Naive thymus-derived CD4-positive, alpha-beta T cell (primary cell): ENCODE data around the gene TP53BP2. TPM values are rescaled to one million over a fixed set of nuclear protein-coding genes. Genes with fewer than 3 reads are reported as not detected.
A peak's percentile ranks its signal among the peaks of the same experiment; 100 is the strongest.
"Not testable (repeated sequence)": the region's sequence is repeated elsewhere in the genome, so short reads cannot be mapped to it uniquely, and the experiment has no call there.

ENCODE experiments used
- ATAC-seq: fragments of 150-1000 bp; cut with Tn5 transposase; 2 replicates; pipeline ENCODE4 v1.10.0; 2021; ENCODE audit warnings: mild to moderate bottlenecking, moderate library complexity
- CTCF ChIA-PET: fragments of 350-600 bp; sonication (Branson Sonifier 250); formaldehyde crosslinking; loops from one replicate; lab custom pipeline; 2021; ENCODE audit warnings: antibody characterized with exemption; lab: Charles Lee
- POLR2A ChIA-PET: fragments of 350-600 bp; sonication (Branson Sonifier 250); formaldehyde crosslinking; loops from one replicate; lab custom pipeline; 2021; ENCODE audit warnings: antibody characterized with exemption, inconsistent platforms; lab: Charles Lee
- DNase-seq, 9 donors: peaks; one replicate each; pipeline versions ENCODE4 v3.0.0 to v3.0.0-alpha.2; 2020 to 2022; ENCODE audit warnings: mixed read lengths in 1 of 9
- H3K27ac ChIP-seq: one replicate; pipeline ENCODE4 v1.7.0; 2013; ENCODE audit warnings: mild to moderate bottlenecking, low read depth, low read length, moderate library complexity
- H3K27me3 ChIP-seq, 2 donors: one replicate each; pipeline ENCODE4 v1.7.0; 2013; ENCODE audit warnings: low read length in 2 of 2, mild to moderate bottlenecking in 2 of 2, moderate library complexity in 2 of 2; ENCODE audit not compliant: control insufficient read depth in 2 of 2, insufficient read depth in 2 of 2
- H3K36me3 ChIP-seq, 3 experiments: 1 replicate in 2 of 3; 2 replicates in 1 of 3; pipeline ENCODE4 v1.7.0; 2013; ENCODE audit warnings: low read length in 3 of 3, mild to moderate bottlenecking in 3 of 3, moderate library complexity in 1 of 3; ENCODE audit not compliant: insufficient read depth in 3 of 3, control insufficient read depth in 2 of 3
- H3K4me1 ChIP-seq, 2 donors: one replicate each; pipeline ENCODE4 v1.7.0; 2013; ENCODE audit warnings: low read length in 2 of 2, mild to moderate bottlenecking in 2 of 2, moderate library complexity in 1 of 2; ENCODE audit not compliant: control insufficient read depth in 2 of 2, insufficient read depth in 2 of 2
- H3K4me3 ChIP-seq: 2 replicates; pipeline ENCODE4 v1.7.0; 2013; ENCODE audit warnings: mild to moderate bottlenecking, low read length
- H3K9me3 ChIP-seq, 3 experiments: 1 replicate in 2 of 3; 2 replicates in 1 of 3; pipeline ENCODE4 v1.7.0; 2013; ENCODE audit warnings: low read length in 3 of 3; ENCODE audit not compliant: control insufficient read depth in 2 of 3
- H3K27ac Mint-ChIP-seq, 9 donors: one replicate each; pipeline ENCODE4 v1.8.0; 2020 to 2022; ENCODE audit warnings: mixed read lengths in 9 of 9, mild to moderate bottlenecking in 8 of 9, moderate library complexity in 5 of 9, inconsistent platforms in 2 of 9
- H3K27me3 Mint-ChIP-seq, 5 donors: one replicate each; pipeline ENCODE4 v1.8.0; 2021 to 2022; ENCODE audit warnings: mixed read lengths in 5 of 5, mild to moderate bottlenecking in 1 of 5
- H3K36me3 Mint-ChIP-seq, 5 donors: one replicate each; pipeline ENCODE4 v1.8.0; 2020 to 2022; ENCODE audit warnings: mixed read lengths in 5 of 5, mild to moderate bottlenecking in 3 of 5, inconsistent platforms in 1 of 5
- H3K4me1 Mint-ChIP-seq, 7 donors: one replicate each; pipeline ENCODE4 v1.8.0; 2020 to 2022; ENCODE audit warnings: mixed read lengths in 7 of 7, mild to moderate bottlenecking in 3 of 7, inconsistent platforms in 1 of 7
- H3K4me3 Mint-ChIP-seq, 10 donors: one replicate each; pipeline ENCODE4 v1.8.0; 2020 to 2022; ENCODE audit warnings: mild to moderate bottlenecking in 10 of 10, mixed read lengths in 10 of 10, moderate library complexity in 6 of 10, inconsistent platforms in 2 of 10
- H3K9me3 Mint-ChIP-seq, 11 donors: one replicate each; pipeline ENCODE4 v1.8.0; 2020 to 2022; ENCODE audit warnings: mixed read lengths in 11 of 11, mild to moderate bottlenecking in 4 of 11, inconsistent platforms in 1 of 11, moderate library complexity in 1 of 11
- intact Hi-C, 2 donors: fragments of 100-400 bp; cut with micrococcal nuclease; formaldehyde crosslinking; loops; one replicate each; pipeline ENCODE4 v1.15.1; 2023
- polyA plus RNA-seq, 2 donors: library from polyadenylated mRNA; unstranded; fragments of 300-500 nt; fragmentation: Illumina TruSeq; gene quantifications; one replicate each; pipeline ENCODE4 v1.2.3, GENCODE V29; 2021
- total RNA-seq, 6 experiments: library from RNA in 5 of 6; stranded (reverse) in 5 of 6; gene quantifications; 1 replicate in 5 of 6; 2 replicates in 1 of 6; pipeline ENCODE4 v1.2.3 and lab custom pipeline; 2021 to 2026

The TP53BP2 gene
- total and polyA plus RNA-seq, 7 experiments from 2014 or later, result 8.4 to 120 (median 44.2) TPM

DNA sequence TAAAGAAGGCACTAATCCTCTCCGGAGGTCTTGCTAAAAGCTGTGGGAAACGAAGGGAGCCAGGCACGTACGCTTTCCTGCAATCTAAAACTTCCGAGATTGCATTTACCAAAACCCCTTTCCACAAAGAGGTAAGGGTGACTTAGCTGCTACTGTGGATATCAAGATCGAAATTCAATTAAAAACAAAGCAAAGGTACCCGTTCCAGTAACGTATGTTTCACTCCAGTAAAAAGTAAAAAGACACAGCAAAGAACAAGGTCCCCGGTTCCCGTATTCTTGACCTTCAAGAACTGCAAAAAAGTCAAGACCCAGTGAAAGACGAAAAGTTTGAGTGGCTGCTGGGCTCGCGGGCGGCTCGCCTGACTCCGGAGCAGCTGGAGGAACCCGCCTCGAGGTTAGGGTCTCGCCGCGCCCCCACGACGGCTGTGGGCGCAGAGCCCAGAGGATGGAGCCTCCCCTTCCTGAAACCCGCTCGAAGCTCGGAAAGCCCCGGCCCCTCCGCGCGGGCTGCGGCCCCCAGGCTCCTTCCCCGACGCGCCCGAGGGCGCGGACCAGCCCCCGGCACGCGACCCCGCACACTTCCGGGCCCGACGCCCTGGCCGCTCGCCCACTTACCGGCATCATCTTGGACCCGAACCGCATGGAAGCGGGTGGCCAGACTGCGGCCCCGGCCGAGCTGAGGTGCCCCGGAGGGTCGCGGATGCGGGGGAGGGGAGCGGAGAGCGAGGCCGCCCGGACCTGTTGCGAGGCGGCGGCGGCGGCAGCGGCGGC lies 524 bp downstream of the TP53BP2 start:
- intact Hi-C loops, result loop anchor here (1.0 to 10.0 kb wide), 16 partner anchors 10 to 1580 kb away; partner anchors contain the start of genes DEGS1 (in 2 of the 2), FBXO28 (in 2 of the 2), WDR26 (in 2 of the 2) and CAPN2 (in 1 of the 2)
- peaks cover 0 to 8% (median 4%) of the 10 kb centered on the region in 5 donors for H3K36me3 Mint-ChIP-seq
- POLR2A ChIA-PET, result interaction anchor here (0.7 to 4.5 kb wide), 9 partner anchors 10 to 1132 kb away, joined by 3 to 51 read pairs (median 7); partner anchors contain the start of genes AIDA and BROX

DNA sequence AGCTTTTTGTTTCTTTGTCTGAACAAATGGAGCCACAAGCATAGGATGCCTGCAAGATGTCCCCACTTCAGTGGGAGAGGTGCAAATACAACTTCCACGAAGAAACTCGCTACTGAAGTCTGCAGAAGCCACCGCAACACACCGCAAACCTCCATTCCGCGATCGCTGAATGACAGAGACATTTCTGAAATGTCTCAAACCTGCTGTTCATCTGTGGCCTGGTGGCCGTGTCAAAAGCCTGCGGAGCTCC lies 1.0 kb downstream of the TP53BP2 start:
- H3K4me3 ChIP-seq, result peak overlapping the region; percentile 63
- intact Hi-C loops, result loop anchor here (1.0 to 10.0 kb wide), 16 partner anchors 9 to 1580 kb away; partner anchors contain the start of genes DEGS1 (in 2 of the 2), FBXO28 (in 2 of the 2), WDR26 (in 2 of the 2) and CAPN2 (in 1 of the 2)
- peaks cover 23 to 60% (median 45%) of the 10 kb centered on the region in 7 donors for H3K4me1 Mint-ChIP-seq

More for the DNA sequence above, 524 bp downstream of the TP53BP2 start:
- H3K9me3 Mint-ChIP-seq, result peaks cover 0 to 11% (median 0%) of the 10 kb centered on the region in 11 donors
- H3K27ac ChIP-seq, result peak overlapping the region; percentile 99
- H3K9me3 ChIP-seq, result no peaks in the 10 kb centered on the region
- ATAC-seq, result peak; percentile 57
- peaks cover 0 to 4% (median 0%) of the 10 kb centered on the region in 5 donors for H3K27me3 Mint-ChIP-seq
- H3K27ac Mint-ChIP-seq, result peak overlapping the region; percentile 94 to 99 (median 98)
- H3K4me3 Mint-ChIP-seq, result peak overlapping the region; percentile 87 to 99 (median 96)
- peaks cover 14 to 27% of the 10 kb centered on the region in 2 donors for H3K4me1 ChIP-seq
- peak overlapping the region; percentile 63 for H3K4me3 ChIP-seq
- H3K36me3 ChIP-seq, result peaks cover 0 to 4% (median 0%) of the 10 kb centered on the region in 3 experiments
- H3K27me3 ChIP-seq, result no peaks in the 10 kb centered on the region
- peaks cover 23 to 60% (median 44%) of the 10 kb centered on the region in 7 donors for H3K4me1 Mint-ChIP-seq
- CTCF ChIA-PET, result interaction anchor here (0.6 to 3.6 kb wide), 3 partner anchors 12 to 328 kb away, joined by 4 to 20 read pairs (median 5); no protein-coding TSS in a partner anchor
- peak; percentile 52 to 75 (median 65) for DNase-seq

DNA sequence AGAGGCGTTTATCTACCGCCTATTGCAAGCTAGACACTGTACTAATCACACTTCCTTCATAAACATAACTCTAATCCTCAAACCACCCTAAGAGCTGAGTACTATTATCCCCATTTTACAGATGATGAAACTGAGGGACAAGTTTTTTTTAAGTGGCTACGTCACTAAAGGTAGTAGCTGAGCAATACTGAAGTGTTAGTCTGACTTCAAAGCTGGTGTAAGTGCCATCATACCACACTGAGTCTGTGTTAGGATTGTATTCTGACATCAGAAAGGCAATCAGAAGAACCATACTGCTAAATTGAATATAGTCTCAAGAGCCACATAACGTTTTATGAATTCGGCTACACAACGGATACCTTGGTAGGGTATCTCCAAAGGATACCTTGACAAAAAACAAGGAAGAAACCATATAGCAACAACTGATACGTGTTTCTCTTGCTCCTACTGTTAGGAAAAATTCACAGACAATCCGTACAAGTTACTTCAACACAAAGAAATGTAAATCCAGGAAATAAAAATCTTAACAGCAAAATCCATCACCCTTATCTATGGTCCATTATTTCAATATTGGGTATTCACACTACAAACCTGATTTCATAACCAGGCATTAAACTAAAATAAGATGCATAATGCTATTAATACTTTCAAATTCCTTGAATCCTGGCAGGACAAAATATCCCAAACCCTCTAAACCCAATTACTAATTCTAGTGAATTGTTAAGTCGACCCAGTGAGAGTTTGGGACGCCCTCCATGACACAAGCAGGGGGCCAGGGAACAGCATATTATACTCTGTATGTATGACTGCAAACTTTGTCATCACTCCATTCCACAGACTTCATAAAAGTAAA lies 1.6 kb downstream of the TP53BP2 start:
- peak overlapping the region; percentile 87 to 99 (median 96) for H3K4me3 Mint-ChIP-seq
- Histone ChIP-seq H3K4me1 (peaks cover 14 to 27% of the 10 kb centered on the region in 2 donors), H3K9me3 (no peaks in the 10 kb centered on the region), H3K27ac (peak overlapping the region; percentile 99), H3K36me3 (peaks cover 0 to 4% (median 0%) of the 10 kb centered on the region in 3 experiments), H3K27me3 (no peaks in the 10 kb centered on the region), H3K4me3 (peak overlapping the region; percentile 63)
- peak overlapping the region; percentile 94 to 99 (median 98) for H3K27ac Mint-ChIP-seq
- peaks cover 0 to 7% (median 3%) of the 10 kb centered on the region in 5 donors for H3K36me3 Mint-ChIP-seq
- intact Hi-C loops, result loop anchor here (2.0 to 10.0 kb wide), 8 partner anchors 127 to 1581 kb away; partner anchors contain the start of genes FBXO28 (in 2 of the 2), WDR26 (in 2 of the 2), DEGS1 (in 1 of the 2) and LBR (in 1 of the 2)
- ChIA-PET POLR2A (interaction anchor here (0.6 to 4.5 kb wide), 6 partner anchors 9 to 1131 kb away, joined by 3 to 51 read pairs (median 12); no protein-coding TSS in a partner anchor), CTCF (interaction anchor here (0.6 to 3.6 kb wide), 3 partner anchors 11 to 550 kb away, joined by 3 to 20 read pairs (median 5); no protein-coding TSS in a partner anchor)
- H3K9me3 Mint-ChIP-seq, result peaks cover 0 to 4% (median 0%) of the 10 kb centered on the region in 11 donors
- DNase-seq (peak in 1 of 9 donors; percentile 17), ATAC-seq (no peak)
- H3K4me1 Mint-ChIP-seq, result peaks cover 24 to 58% (median 45%) of the 10 kb centered on the region in 7 donors
- no peaks in the 10 kb centered on the region for H3K27me3 Mint-ChIP-seq

More for the DNA sequence above, 1.0 kb downstream of the TP53BP2 start:
- no peaks in the 10 kb centered on the region for H3K27me3 Mint-ChIP-seq
- H3K4me1 ChIP-seq, result peaks cover 14 to 27% of the 10 kb centered on the region in 2 donors
- peak overlapping the region; percentile 99 for H3K27ac ChIP-seq
- H3K36me3 ChIP-seq, result peaks cover 0 to 4% (median 0%) of the 10 kb centered on the region in 3 experiments
- H3K27me3 ChIP-seq, result no peaks in the 10 kb centered on the region
- ChIA-PET POLR2A (interaction anchor here (0.7 to 4.5 kb wide), 7 partner anchors 9 to 1132 kb away, joined by 3 to 51 read pairs (median 8); no protein-coding TSS in a partner anchor), CTCF (interaction anchor here (1.6 to 3.6 kb wide), 2 partner anchors 11 to 33 kb away, joined by 5 to 20 read pairs; no protein-coding TSS in a partner anchor)
- ATAC-seq (no peak), DNase-seq (peak in 8 of 9 donors; percentile 32 to 65 (median 50))
- peaks cover 0 to 7% (median 4%) of the 10 kb centered on the region in 5 donors for H3K36me3 Mint-ChIP-seq
- H3K9me3 Mint-ChIP-seq, result peaks cover 0 to 6% (median 0%) of the 10 kb centered on the region in 11 donors
- H3K9me3 ChIP-seq, result no peaks in the 10 kb centered on the region
- peak overlapping the region; percentile 94 to 99 (median 98) for H3K27ac Mint-ChIP-seq
- H3K4me3 Mint-ChIP-seq, result peak overlapping the region; percentile 87 to 99 (median 96)

DNA sequence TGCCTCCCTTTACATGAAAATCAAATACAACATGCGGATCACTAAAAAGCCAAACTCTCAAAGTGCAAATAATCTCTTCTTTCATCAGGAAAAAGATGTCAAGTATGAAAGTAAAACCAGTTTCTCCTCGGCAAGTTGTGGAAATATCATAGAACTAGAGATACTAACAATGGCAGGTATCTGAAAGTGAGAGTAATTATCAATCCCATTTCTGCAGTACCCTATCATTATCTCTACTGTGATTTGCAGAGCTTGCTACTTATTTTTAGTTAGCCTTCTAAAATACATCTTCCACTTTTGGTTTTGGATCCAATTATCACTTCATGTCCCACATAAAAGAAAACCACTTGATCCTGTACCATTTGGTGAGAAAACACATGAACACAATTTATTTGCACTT lies 3.0 kb downstream of the TP53BP2 start:
- Histone ChIP-seq H3K4me1 (peaks cover 21 to 27% of the 10 kb centered on the region in 2 donors), H3K4me3 (no peak overlapping the region), H3K36me3 (peaks cover 0 to 4% (median 0%) of the 10 kb centered on the region in 3 experiments), H3K27me3 (no peaks in the 10 kb centered on the region), H3K27ac (no peak overlapping the region), H3K9me3 (no peaks in the 10 kb centered on the region)
- intact Hi-C loops, result loop anchor here (10.0 kb wide), 5 partner anchors 272 to 1582 kb away; partner anchors contain the start of genes FBXO28 (in 2 of the 2), WDR26 (in 2 of the 2), LBR (in 1 of the 2) and MIA3 (in 1 of the 2)
- Mint-ChIP-seq H3K4me1 (peaks cover 36 to 55% (median 53%) of the 10 kb centered on the region in 7 donors), H3K36me3 (peaks cover 0 to 7% (median 2%) of the 10 kb centered on the region in 5 donors), H3K9me3 (no peaks in the 10 kb centered on the region), H3K27me3 (no peaks in the 10 kb centered on the region), H3K4me3 (peak overlapping the region; percentile 12 to 95 (median 42)), H3K27ac (peak overlapping the region in 5 of 9 donors; percentile 5 to 99 (median 18))
- no peak for DNase-seq
- ATAC-seq, result no peak
- CTCF ChIA-PET, result interaction anchor here (1.4 kb wide), 1 partner anchor 10 kb away, joined by 5 read pairs; no protein-coding TSS in a partner anchor
- POLR2A ChIA-PET, result interaction anchor here (0.6 to 1.4 kb wide), 6 partner anchors 9 to 1188 kb away, joined by 3 to 11 read pairs (median 4); no protein-coding TSS in a partner anchor

DNA sequence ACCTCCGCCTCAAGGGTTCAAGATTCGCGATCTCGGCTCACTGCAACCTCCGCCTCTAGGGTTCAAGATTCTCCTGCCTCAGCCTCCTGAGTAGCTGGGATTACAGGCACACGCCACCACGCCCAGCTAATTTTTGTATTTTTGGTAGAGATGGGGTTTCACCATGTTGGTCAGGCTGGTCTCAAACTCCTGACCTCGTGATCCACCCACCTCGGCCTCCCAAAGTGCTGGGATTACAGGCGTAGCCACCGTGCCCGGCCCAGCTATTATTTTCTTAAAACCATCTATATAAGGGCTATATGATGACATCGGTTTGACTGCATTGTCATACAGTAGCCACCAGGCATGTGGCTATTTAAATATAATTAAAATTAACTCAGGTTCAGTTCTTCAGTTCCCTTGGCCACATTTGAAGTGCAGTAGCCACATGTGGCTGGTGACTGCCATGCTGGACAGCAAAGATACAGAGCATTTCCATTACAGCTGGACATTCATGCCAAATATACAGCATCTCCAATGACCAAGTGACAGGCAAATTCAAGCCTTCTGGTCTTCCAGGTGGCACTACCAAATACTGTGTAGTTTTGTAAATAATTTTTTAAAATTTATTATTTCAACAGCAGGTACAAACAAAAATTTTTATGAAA lies 3.6 kb downstream of the TP53BP2 start:
- not testable (repeated sequence) for ATAC-seq, H3K36me3 ChIP-seq, H3K27ac ChIP-seq, H3K4me3 ChIP-seq, H3K27me3 Mint-ChIP-seq, H3K36me3 Mint-ChIP-seq, DNase-seq, H3K9me3 Mint-ChIP-seq, H3K9me3 ChIP-seq, H3K27me3 ChIP-seq
- CTCF ChIA-PET, result interaction anchor here (0.6 to 1.4 kb wide), 2 partner anchors 9 to 19 kb away, joined by 3 to 5 read pairs; no protein-coding TSS in a partner anchor
- Mint-ChIP-seq H3K4me3 (peak overlapping the region in 3 of 10 donors; percentile 18 to 95 (median 60)), H3K4me1 (peaks cover 33 to 53% (median 49%) of the 10 kb centered on the region in 7 donors), H3K27ac (peak overlapping the region in 5 of 9 donors; percentile 7 to 99 (median 18))
- intact Hi-C loops, result loop anchor here (10.0 kb wide), 5 partner anchors 273 to 1583 kb away; partner anchors contain the start of genes FBXO28 (in 2 of the 2), WDR26 (in 2 of the 2), LBR (in 1 of the 2) and MIA3 (in 1 of the 2)
- POLR2A ChIA-PET, result interaction anchor here (0.7 to 1.4 kb wide), 4 partner anchors 8 to 43 kb away, joined by 3 to 11 read pairs (median 4); no protein-coding TSS in a partner anchor
- peaks cover 21 to 30% of the 10 kb centered on the region in 2 donors for H3K4me1 ChIP-seq
